Upper lobe of left lung (tissue), 4 donors: ENCODE data around the gene SULT1B1.

Source experiments
- CTCF ChIP-seq, 6 experiments: fragments of 450-650 bp in 4 of 6; fragments of 200-600 bp in 2 of 6; sonication (generic) in 2 of 6; IDR thresholded peaks; one replicate each; pipeline ENCODE4 v1.5.1; 2016 to 2019; ENCODE audit warnings: antibody characterized with exemption in 6 of 6
- POLR2A ChIP-seq, 4 donors: fragments of 450-650 bp; IDR thresholded peaks; one replicate each; pipeline ENCODE4 v1.5.1; 2016 to 2017; ENCODE audit warnings: antibody characterized with exemption in 4 of 4, mild to moderate bottlenecking in 2 of 4
- POLR2AphosphoS5 ChIP-seq, 2 donors: sonication (generic); formaldehyde crosslinking; IDR thresholded peaks; one replicate each; pipeline ENCODE4 v1.5.1; 2017; ENCODE audit warnings: antibody characterized with exemption in 2 of 2

GRCh38 chr4:69793732-69794131 is 33.3 kb upstream of the SULT1B1 start:
- no peak for TF ChIP-seq CTCF (IDR thresholded peaks at IDR 0.05)
- TF ChIP-seq POLR2AphosphoS5 (IDR thresholded peaks at IDR 0.05) = no peak
- no peak for TF ChIP-seq POLR2A (IDR thresholded peaks at IDR 0.05)
